PC-3 (cell line): Measurements from ENCODE around the gene RAD50. TPM values are rescaled to one million over a fixed set of nuclear protein-coding genes. Genes with fewer than 3 reads are reported as not detected.

Experiments used
- ATAC-seq: fragments of 200-7000 bp; cut with Tn5 transposase; 2 replicates; pipeline ENCODE4 v1.9.1; 2020; ENCODE audit warnings: mild to moderate bottlenecking, moderate library complexity
- BruUV-seq: library from RNA; stranded (reverse); fragments of 400-500 nt; replicated peaks from 2 replicates; lab custom pipeline; 2021; lab: Mats Ljungman, UMichigan
- CTCF ChIA-PET: fragments of 300-600 bp; sonication (Branson Sonifier 250); formaldehyde crosslinking; loops from one replicate; lab custom pipeline; 2022; ENCODE audit warnings: antibody characterized with exemption; lab: Charles Lee
- POLR2A ChIA-PET: fragments of 300-600 bp; sonication (Branson Sonifier 250); formaldehyde crosslinking; loops from one replicate; lab custom pipeline; 2022; ENCODE audit warnings: antibody characterized with exemption; ENCODE audit not compliant: unreplicated experiment; lab: Charles Lee
- DNase-seq: peaks from one replicate; pipeline ENCODE4 v3.0.0-alpha.2; 2015
- H2AFZ ChIP-seq: fragments of 300-600 bp; sonication (generic); 2 replicates; pipeline ENCODE4 v1.6.0; 2016; ENCODE audit warnings: antibody characterized with exemption, low read length
- H3F3A ChIP-seq: fragments of 300-600 bp; sonication (generic); one replicate; pipeline ENCODE4 v1.6.0; 2017; ENCODE audit warnings: antibody characterized with exemption, low read length, control low read depth, mild to moderate bottlenecking; ENCODE audit not compliant: unreplicated experiment
- H3K27ac ChIP-seq: fragments of 300-600 bp; sonication (generic); 2 replicates; pipeline ENCODE4 v1.5.1; 2016; ENCODE audit warnings: mild to moderate bottlenecking, low read length
- H3K27me3 ChIP-seq: fragments of 300-600 bp; sonication (generic); 2 replicates; pipeline ENCODE4 v1.6.1; 2016; ENCODE audit warnings: low read length, mixed read lengths
- H3K36me3 ChIP-seq: fragments of 300-600 bp; sonication (generic); 2 replicates; pipeline ENCODE4 v1.6.1; 2016; ENCODE audit warnings: low read depth, mixed run types, low read length, mixed read lengths
- H3K4me1 ChIP-seq: fragments of 300-600 bp; sonication (generic); 2 replicates; pipeline ENCODE4 v1.5.1; 2016; ENCODE audit warnings: low read length; ENCODE audit not compliant: insufficient read depth
- H3K4me2 ChIP-seq: fragments of 300-600 bp; sonication (generic); 2 replicates; pipeline ENCODE4 v1.6.0; 2016; ENCODE audit warnings: low read length
- H3K4me3 ChIP-seq: fragments of 300-600 bp; sonication (generic); 2 replicates; pipeline ENCODE4 v1.5.1; 2016; ENCODE audit warnings: mild to moderate bottlenecking, low read length, mixed read lengths
- H3K79me2 ChIP-seq: fragments of 300-600 bp; sonication (generic); 2 replicates; pipeline ENCODE4 v1.6.1; 2017; ENCODE audit warnings: low read length, mixed read lengths
- H3K9ac ChIP-seq: fragments of 300-600 bp; sonication (generic); 2 replicates; pipeline ENCODE4 v1.6.0; 2016; ENCODE audit warnings: mild to moderate bottlenecking, low read length
- H3K9me2 ChIP-seq: fragments of 300-600 bp; sonication (generic); replicated peaks from 2 replicates; pipeline ENCODE4 v1.6.1; 2016; ENCODE audit warnings: mixed run types, low read length, mixed read lengths
- H3K9me3 ChIP-seq: fragments of 300-600 bp; sonication (generic); 2 replicates; pipeline ENCODE4 v1.6.1; 2016; ENCODE audit warnings: low read length, mixed read lengths
- H4K20me1 ChIP-seq: fragments of 300-600 bp; sonication (generic); 2 replicates; pipeline ENCODE4 v1.6.1; 2016; ENCODE audit warnings: low read length, mixed read lengths
- CTCF ChIP-seq: fragments of 300-600 bp; sonication (generic); conservative IDR thresholded peaks from 2 replicates; pipeline ENCODE4 v1.5.1; 2017; ENCODE audit warnings: antibody characterized with exemption, low read depth, mild to moderate bottlenecking, low read length
- EZH2 ChIP-seq: fragments of 300-600 bp; sonication (generic); IDR thresholded peaks from one replicate; pipeline ENCODE4 v1.6.1; 2017; ENCODE audit warnings: antibody characterized with exemption, mild to moderate bottlenecking, low read length; ENCODE audit not compliant: unreplicated experiment
- EZH2phosphoT487 ChIP-seq: fragments of 300-600 bp; sonication (generic); IDR thresholded peaks from 2 replicates; pipeline ENCODE4 v1.6.1; 2018; ENCODE audit warnings: mild to moderate bottlenecking, antibody characterized with exemption, low read length, borderline replicate concordance
- intact Hi-C: fragments of 100-400 bp; cut with micrococcal nuclease; formaldehyde crosslinking; loops from 2 replicates; pipeline ENCODE4 v1.9.0; 2023
- total RNA-seq: library from RNA; depleted of rRNA; stranded (reverse); fragments of >200 nt; gene quantifications from 2 replicates; pipeline ENCODE4 v1.2.3, GENCODE V29; 2014

The RAD50 gene
- total RNA-seq, 1 experiment from 2014 or later, result 6.7 TPM

- H3K27ac ChIP-seq, result no peak within 1 kb of the TSS
- POLR2A ChIA-PET, result no interaction called here
- H3K9ac ChIP-seq, result no peak within 1 kb of the TSS
- H3K79me2 ChIP-seq, result no peaks in the 10 kb centered on the region
- no peak within 1 kb of the TSS for H3K4me3 ChIP-seq
- no peaks in the 10 kb centered on the region for H3K9me3 ChIP-seq
- no peak within 1 kb of the TSS for H3K4me2 ChIP-seq
- no peaks in the 10 kb centered on the region for H3K27me3 ChIP-seq
- H3K36me3 ChIP-seq, result no peaks in the 10 kb centered on the region
- intact Hi-C loops, result no loop called here
- no peaks in the 10 kb centered on the region for H3K4me1 ChIP-seq
- CTCF ChIA-PET, result no interaction called here
- TF ChIP-seq EZH2phosphoT487, result no peak
- TF ChIP-seq CTCF, result no peak
- TF ChIP-seq EZH2, result no peak
- no peaks in the 10 kb centered on the region for H4K20me1 ChIP-seq
- BruUV-seq, result no TSS peak
- no peak for DNase-seq
- no peak for ATAC-seq
- H3K9me2 ChIP-seq, result no peaks in the 10 kb centered on the region
- H2AFZ ChIP-seq, result no peak within 1 kb of the TSS
- no peaks in the 10 kb centered on the region for H3F3A ChIP-seq
Observed at GRCh38 chr5:132657676-132658380, 101.1 kb downstream of the RAD50 start, which contains the start of gene IL13. Gene IL13, plus strand, starts transcription at chr5:132658173. Its CDS starts 14 bp downstream, at chr5:132658187.

GRCh38 chr5:132658381-132659302, 101.9 kb downstream of the RAD50 start:
- Histone ChIP-seq H3K4me3 (no peak overlapping the region), H3K9me3 (no peaks in the 10 kb centered on the region), H3K9me2 (no peaks in the 10 kb centered on the region), H3K27me3 (no peaks in the 10 kb centered on the region), H3K9ac (no peak overlapping the region), H3F3A (no peaks in the 10 kb centered on the region), H4K20me1 (no peaks in the 10 kb centered on the region), H3K4me2 (no peak overlapping the region), H2AFZ (no peak overlapping the region), H3K4me1 (no peaks in the 10 kb centered on the region), H3K79me2 (no peaks in the 10 kb centered on the region), H3K36me3 (no peaks in the 10 kb centered on the region), H3K27ac (no peak overlapping the region)
- TF ChIP-seq EZH2, result no peak
- no peak for TF ChIP-seq CTCF
- no peak for TF ChIP-seq EZH2phosphoT487
- ATAC-seq, result no peak
- ChIA-PET CTCF (no interaction called here), POLR2A (no interaction called here)
- no TSS peak for BruUV-seq
- intact Hi-C loops, result no loop called here
- DNase-seq, result no peak
